ENCODE data around the gene TP73.

Gene TP73

GRCh38 chr1:3761296-3762010 lies 109.1 kb downstream of the TP73 start:
- DNase-seq (ENCODE audit: low read depth) = no peak
- no peak for TF ChIP-seq CTCF (conservative IDR thresholded peaks at IDR 0.05; ENCODE audit: low read depth, low read length)

GRCh38 chr1:3762151-3762872 lies 110.0 kb downstream of the TP73 start:
- TF ChIP-seq CTCF (conservative IDR thresholded peaks at IDR 0.05; ENCODE audit: low read depth, low read length) = no peak
- no peak for DNase-seq (ENCODE audit: low read depth)
- no peak overlapping the region for H3K4me3 ChIP-seq (ENCODE audit: low read depth, low read length)

More at GRCh38 chr1:3761296-3762010, 109.1 kb downstream of the TP73 start:
- H3K4me3 ChIP-seq (ENCODE audit: low read depth, low read length) = no peak overlapping the region

GRCh38 chr1:3762873-3763228 lies 110.5 kb downstream of the TP73 start:
- no peak for DNase-seq (ENCODE audit: low read depth)
- no peak for TF ChIP-seq CTCF (conservative IDR thresholded peaks at IDR 0.05; ENCODE audit: low read depth, low read length)
- H3K4me3 ChIP-seq (ENCODE audit: low read depth, low read length) = no peak overlapping the region

- no peak for TF ChIP-seq CTCF (conservative IDR thresholded peaks at IDR 0.05; ENCODE audit: low read depth, low read length)
Observed at GRCh38 chr1:3763351-3764125, 111.2 kb downstream of the TP73 start.

GRCh38 chr1:3767328-3767925 lies 115.1 kb downstream of the TP73 start:
- TF ChIP-seq CTCF (conservative IDR thresholded peaks at IDR 0.05; ENCODE audit: low read depth, low read length) = no peak
- no peak overlapping the region for H3K4me3 ChIP-seq (ENCODE audit: low read depth, low read length)
- DNase-seq (ENCODE audit: low read depth) = no peak

More at GRCh38 chr1:3763351-3764125, 111.2 kb downstream of the TP73 start:
- DNase-seq (ENCODE audit: low read depth) = no peak
- H3K4me3 ChIP-seq (ENCODE audit: low read depth, low read length) = no peak overlapping the region

GRCh38 chr1:3768811-3769390 lies 116.6 kb downstream of the TP73 start:
- H3K4me3 ChIP-seq (ENCODE audit: low read depth, low read length) = no peak overlapping the region
- DNase-seq (ENCODE audit: low read depth) = no peak
- no peak for TF ChIP-seq CTCF (conservative IDR thresholded peaks at IDR 0.05; ENCODE audit: low read depth, low read length)
